ENCODE measurements around the gene SSR2. TPM values are rescaled to one million over a fixed set of nuclear protein-coding genes. Genes with fewer than 3 reads are reported as not detected.
A peak's percentile ranks its signal among the peaks of the same experiment; 100 is the strongest.

The SSR2 gene
- total RNA-seq: 100 to 1,000 TPM; 199 to 218 TPM
- 100 to 1,000 TPM; 345 to 396 (median 347) TPM for polyA plus RNA-seq
- 126 to 220 (median 177) reads per million in 6 experiments for total RNA-seq

DNA sequence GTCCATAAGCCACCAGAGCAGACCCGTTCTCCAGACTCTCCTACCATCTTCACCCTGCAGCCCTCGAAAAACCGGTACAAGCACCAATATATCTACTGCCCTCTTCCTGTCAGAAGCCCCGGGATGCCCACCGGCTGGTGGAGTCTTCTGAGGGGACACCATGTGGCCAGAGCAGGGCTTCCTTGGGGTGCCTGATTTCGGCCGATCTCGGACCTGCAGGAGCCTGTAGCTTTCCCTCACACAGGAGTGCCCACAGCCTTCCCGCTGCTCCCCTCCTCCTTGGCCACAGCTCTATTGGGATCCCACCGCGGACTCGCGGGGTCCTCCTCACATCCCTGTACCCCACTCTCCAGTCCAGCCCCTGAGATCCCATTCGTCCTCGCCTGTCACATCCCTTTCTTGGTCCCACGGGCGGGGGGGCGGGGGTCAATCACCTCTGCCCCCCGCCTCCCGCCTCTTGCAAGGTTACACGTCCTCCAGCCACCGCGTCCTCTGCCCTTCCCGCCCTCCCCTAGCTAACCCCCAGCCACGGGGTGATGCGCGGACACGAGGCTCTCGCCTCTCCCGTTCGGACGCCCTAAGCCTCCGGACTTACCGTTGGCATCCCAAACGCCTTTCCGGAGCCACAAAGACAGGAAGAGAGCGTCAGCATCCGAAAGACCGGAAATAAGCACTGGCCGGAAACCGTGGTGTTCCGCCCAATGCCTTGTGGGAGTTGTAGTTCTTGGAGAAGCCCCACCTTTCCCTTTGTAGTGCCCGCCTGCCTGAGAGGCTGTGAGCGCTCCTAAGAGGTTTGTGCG lies at the start of gene SSR2:
Gene SSR2, minus strand, starts transcription at position 659 of the 800 bp plus-strand sequence. CDS start 784 bp downstream, outside the sequence.
- Mint-ChIP-seq H3K4me3 (peak within 1 kb of the TSS; percentile 90 to 99 (median 98)), H3K9me3 (no peaks in the 10 kb centered on the region), H3K27me3 (peaks cover 0 to 5% (median 4%) of the 10 kb centered on the region in 5 donors), H3K27ac (peak within 1 kb of the TSS; percentile 87 to 98 (median 98)), H3K36me3 (peaks cover 0 to 46% (median 4%) of the 10 kb centered on the region in 3 donors), H3K4me1 (peaks cover 16 to 33% (median 24%) of the 10 kb centered on the region in 4 donors)
- POLR2A ChIA-PET: interaction anchor here (0.9 to 2.7 kb wide), 5 partner anchors 33 to 192 kb away, joined by 3 to 12 read pairs (median 4); partner anchors contain the start of genes ARHGEF2, LAMTOR2, PMF1 and UBQLN4
- DNase-seq (peak; percentile 65 to 92 (median 84)), ATAC-seq (peak; percentile 99 to 100)

DNA sequence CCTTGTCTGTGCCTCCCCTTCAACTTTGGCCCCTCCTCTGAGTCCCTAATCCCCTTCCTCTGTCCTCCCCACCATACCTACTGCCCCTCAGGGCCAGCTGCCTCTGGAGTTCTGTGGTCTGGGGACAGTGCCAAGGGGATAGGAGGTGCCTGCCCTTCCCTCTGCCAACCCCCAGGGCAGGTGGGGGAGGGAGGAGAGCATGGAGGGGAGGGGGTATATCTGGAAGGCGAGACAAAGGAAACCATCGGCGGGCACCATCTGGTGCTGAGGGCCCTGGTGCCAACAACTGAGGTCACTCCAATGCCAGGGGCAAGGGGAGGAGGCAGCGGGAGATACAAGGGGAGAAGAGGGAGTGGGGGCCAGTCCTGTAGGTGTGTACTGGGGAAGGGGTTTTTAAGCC lies 49.8 kb upstream of the SSR2 start:
- H3K36me3 Mint-ChIP-seq: no peaks in the 10 kb centered on the region
- H3K27me3 Mint-ChIP-seq: peaks cover 0 to 1% (median 0%) of the 10 kb centered on the region in 5 donors
- H3K4me3 Mint-ChIP-seq: no peak overlapping the region
- H3K27ac Mint-ChIP-seq: no peak overlapping the region
- no peaks in the 10 kb centered on the region for H3K9me3 Mint-ChIP-seq
- peaks cover 3 to 9% (median 6%) of the 10 kb centered on the region in 4 donors for H3K4me1 Mint-ChIP-seq
- ATAC-seq (no peak), DNase-seq (no peak)
- POLR2A ChIA-PET: no interaction called here

DNA sequence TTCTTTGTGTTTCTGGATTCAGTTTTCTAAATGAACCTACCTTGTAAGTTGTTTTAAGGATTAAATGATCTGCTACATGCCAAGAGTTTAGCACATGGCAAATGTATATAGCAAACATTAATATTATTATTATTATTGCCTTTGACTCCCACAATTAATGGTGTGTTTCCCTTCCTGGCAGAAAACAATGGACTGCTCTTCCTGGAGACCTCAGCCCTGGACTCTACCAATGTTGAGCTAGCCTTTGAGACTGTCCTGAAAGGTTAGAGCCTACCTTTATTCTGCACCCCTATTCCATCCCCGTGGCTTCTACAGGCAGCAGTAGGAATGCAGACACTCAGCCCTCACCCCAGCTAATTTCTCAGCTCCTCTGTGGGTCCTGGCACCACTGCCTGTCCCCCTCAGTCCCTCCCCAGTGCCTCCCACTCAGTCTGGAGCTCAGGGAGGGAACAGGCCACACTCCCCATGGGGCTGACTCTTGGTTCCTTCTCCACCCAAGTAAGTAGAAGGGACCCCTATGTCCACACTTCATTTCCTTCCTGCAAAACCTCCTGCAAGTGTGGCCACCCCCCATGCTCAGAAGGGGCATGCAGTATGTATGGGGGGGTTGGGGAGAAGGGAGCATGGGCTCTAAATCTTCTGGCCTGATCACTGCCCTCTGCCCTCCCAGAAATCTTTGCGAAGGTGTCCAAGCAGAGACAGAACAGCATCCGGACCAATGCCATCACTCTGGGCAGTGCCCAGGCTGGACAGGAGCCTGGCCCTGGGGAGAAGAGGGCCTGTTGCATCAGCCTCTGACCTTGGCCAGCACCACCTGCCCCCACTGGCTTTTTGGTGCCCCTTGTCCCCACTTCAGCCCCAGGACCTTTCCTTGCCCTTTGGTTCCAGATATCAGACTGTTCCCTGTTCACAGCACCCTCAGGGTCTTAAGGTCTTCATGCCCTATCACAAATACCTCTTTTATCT lies 49.0 kb upstream of the SSR2 start:
- Mint-ChIP-seq H3K36me3 (no peaks in the 10 kb centered on the region), H3K4me3 (no peak overlapping the region), H3K4me1 (peaks cover 3 to 9% (median 6%) of the 10 kb centered on the region in 4 donors), H3K9me3 (no peaks in the 10 kb centered on the region), H3K27me3 (peaks cover 0 to 1% (median 0%) of the 10 kb centered on the region in 5 donors), H3K27ac (peak overlapping the region in 2 of 10 donors; percentile 3 to 15)
- ATAC-seq (no peak), DNase-seq (no peak)
- POLR2A ChIA-PET: no interaction called here

DNA sequence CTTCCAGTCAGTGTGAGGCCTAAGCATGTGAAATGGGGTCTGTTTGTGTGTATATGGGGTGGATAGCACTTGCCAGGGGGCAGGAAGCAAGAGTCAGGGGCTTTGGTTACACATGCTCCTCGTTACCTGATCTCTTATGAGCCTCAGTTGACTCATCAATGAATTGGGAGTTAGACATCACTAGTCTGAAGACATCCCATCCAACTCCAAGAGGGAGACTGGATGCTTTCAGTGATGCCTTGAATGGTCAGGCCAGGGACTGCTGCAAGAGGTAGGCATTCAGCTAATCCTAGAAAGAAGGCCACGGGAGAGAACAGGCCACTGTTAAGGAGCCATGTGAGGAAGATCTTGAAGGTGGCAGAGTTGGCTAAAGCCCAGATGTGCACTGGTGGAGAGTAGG lies 46.5 kb upstream of the SSR2 start:
- Mint-ChIP-seq H3K36me3 (no peaks in the 10 kb centered on the region), H3K9me3 (no peaks in the 10 kb centered on the region), H3K27ac (peak overlapping the region in 1 of 10 donors; percentile 63), H3K4me3 (no peak overlapping the region), H3K27me3 (no peaks in the 10 kb centered on the region), H3K4me1 (peaks cover 3 to 9% (median 6%) of the 10 kb centered on the region in 4 donors)
- no peak for DNase-seq
- ATAC-seq: no peak
- POLR2A ChIA-PET: no interaction called here

DNA sequence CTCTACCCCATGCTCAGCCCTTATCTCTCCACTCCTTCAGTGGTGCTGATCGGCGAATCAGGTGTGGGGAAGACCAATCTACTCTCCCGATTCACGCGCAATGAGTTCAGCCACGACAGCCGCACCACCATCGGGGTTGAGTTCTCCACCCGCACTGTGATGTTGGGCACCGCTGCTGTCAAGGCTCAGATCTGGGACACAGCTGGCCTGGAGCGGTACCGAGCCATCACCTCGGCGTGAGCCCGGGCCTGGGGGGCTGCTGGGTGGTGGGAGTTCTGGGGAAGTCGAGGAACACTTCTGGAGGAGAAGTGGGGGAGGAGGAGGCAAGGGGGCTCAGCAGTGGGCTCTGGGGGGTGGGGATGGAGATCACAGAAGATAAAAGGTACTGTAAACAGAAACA lies 45.1 kb upstream of the SSR2 start:
- POLR2A ChIA-PET: no interaction called here

DNA sequence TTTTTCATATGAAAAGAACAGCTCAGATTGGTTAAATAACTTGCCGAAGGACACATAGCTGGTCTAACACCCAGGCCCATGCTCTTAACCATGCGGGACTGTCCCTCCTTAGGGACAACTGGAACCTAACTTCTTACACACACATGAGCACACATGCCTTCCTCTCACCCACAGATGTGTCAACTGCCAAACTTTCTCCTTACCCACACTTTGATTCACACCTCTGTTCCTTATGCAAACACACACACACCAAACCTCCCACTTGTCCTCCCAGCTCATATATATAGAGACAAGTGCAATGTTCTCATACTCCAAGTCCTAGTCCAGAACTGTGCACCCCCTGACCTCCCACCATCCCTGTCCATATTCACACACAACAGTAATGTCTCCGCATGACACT lies 44.5 kb upstream of the SSR2 start:
- Mint-ChIP-seq H3K27me3 (no peaks in the 10 kb centered on the region), H3K27ac (peak overlapping the region in 2 of 10 donors; percentile 19 to 50), H3K4me3 (no peak overlapping the region), H3K9me3 (no peaks in the 10 kb centered on the region), H3K36me3 (no peaks in the 10 kb centered on the region), H3K4me1 (peaks cover 3 to 9% (median 6%) of the 10 kb centered on the region in 4 donors)
- ATAC-seq (no peak), DNase-seq (no peak)
- POLR2A ChIA-PET: no interaction called here

More for the DNA sequence above, 45.1 kb upstream of the SSR2 start:
- Mint-ChIP-seq H3K36me3 (no peaks in the 10 kb centered on the region), H3K9me3 (no peaks in the 10 kb centered on the region), H3K4me1 (peaks cover 3 to 9% (median 6%) of the 10 kb centered on the region in 4 donors), H3K27me3 (no peaks in the 10 kb centered on the region), H3K27ac (peak overlapping the region in 1 of 10 donors; percentile 24), H3K4me3 (no peak overlapping the region)
- no peak for ATAC-seq
- no peak for DNase-seq

DNA sequence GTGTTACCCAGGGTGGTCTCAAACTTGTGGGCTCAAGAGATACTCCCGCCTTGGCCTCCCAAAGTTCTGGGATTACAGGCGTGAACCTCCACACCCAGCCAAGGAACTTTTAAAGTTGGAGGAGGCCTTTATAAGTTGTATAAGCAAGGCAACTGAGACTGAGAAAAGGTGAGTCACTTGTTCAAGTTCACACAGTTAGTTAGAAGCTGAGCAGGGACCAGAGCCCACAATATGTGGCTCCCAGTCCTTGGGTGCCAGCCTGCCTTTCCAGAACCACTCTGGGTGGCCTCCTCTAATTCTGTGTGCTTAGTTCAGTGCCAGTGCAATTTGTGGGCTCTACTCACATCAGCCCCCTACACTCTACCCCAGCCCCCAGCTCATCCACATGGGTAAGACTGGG lies 43.9 kb upstream of the SSR2 start:
- Mint-ChIP-seq H3K4me3 (no peak overlapping the region), H3K4me1 (peaks cover 3 to 9% (median 6%) of the 10 kb centered on the region in 4 donors), H3K27me3 (no peaks in the 10 kb centered on the region), H3K36me3 (no peaks in the 10 kb centered on the region), H3K9me3 (no peaks in the 10 kb centered on the region), H3K27ac (peak overlapping the region in 1 of 10 donors; percentile 32)
- DNase-seq (no peak), ATAC-seq (no peak)
- POLR2A ChIA-PET: no interaction called here

DNA sequence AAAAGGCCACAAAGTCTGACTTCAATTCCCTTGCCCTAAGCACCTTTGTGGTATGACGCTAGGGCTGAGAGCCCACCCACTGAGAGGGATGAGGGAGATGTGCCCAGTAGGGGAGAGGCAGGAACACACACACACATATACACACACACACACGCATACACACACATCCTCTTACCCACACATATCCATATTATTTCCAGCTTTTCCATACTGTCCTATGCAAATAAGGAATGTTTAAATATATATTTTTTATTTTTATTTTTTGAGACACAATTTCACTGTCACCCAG lies 43.2 kb upstream of the SSR2 start:
- Mint-ChIP-seq H3K4me1 (peaks cover 3 to 9% (median 6%) of the 10 kb centered on the region in 4 donors), H3K4me3 (no peak overlapping the region), H3K27ac (peak overlapping the region in 1 of 10 donors; percentile 60), H3K9me3 (no peaks in the 10 kb centered on the region), H3K27me3 (no peaks in the 10 kb centered on the region), H3K36me3 (no peaks in the 10 kb centered on the region)
- ATAC-seq: no peak
- no peak for DNase-seq
- POLR2A ChIA-PET: interaction anchor here (0.7 kb wide), 1 partner anchor 237 kb away, joined by 5 read pairs; no protein-coding TSS in a partner anchor

DNA sequence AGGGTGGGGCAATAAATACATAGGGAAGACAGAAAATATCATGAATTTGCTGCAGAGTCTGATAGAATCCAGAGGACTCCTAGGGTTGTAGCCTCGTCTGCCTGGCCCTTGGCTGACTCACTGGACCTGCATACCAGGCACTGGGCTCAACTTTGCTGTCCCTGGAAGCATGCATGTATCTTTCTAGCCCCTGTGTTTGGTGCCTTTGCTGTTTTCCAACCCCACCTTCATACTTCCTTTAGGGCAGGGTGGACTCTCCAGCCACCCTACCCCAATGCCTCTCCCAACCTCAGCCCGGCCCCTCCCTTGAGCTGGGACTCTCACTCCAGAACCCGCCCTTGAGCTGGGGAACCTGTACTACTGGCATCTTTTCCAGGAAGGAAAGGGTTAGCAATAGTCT lies 41.4 kb upstream of the SSR2 start:
- H3K4me3 Mint-ChIP-seq: no peak overlapping the region
- POLR2A ChIA-PET: interaction anchor here (0.7 kb wide), 1 partner anchor 348 kb away, joined by 4 read pairs; no protein-coding TSS in a partner anchor
- no peak overlapping the region for H3K27ac Mint-ChIP-seq
- H3K9me3 Mint-ChIP-seq: no peaks in the 10 kb centered on the region
- H3K36me3 Mint-ChIP-seq: peaks cover 0 to 8% (median 0%) of the 10 kb centered on the region in 3 donors
- H3K4me1 Mint-ChIP-seq: peaks cover 3 to 10% (median 6%) of the 10 kb centered on the region in 4 donors
- DNase-seq: no peak
- no peaks in the 10 kb centered on the region for H3K27me3 Mint-ChIP-seq
- ATAC-seq: no peak

DNA sequence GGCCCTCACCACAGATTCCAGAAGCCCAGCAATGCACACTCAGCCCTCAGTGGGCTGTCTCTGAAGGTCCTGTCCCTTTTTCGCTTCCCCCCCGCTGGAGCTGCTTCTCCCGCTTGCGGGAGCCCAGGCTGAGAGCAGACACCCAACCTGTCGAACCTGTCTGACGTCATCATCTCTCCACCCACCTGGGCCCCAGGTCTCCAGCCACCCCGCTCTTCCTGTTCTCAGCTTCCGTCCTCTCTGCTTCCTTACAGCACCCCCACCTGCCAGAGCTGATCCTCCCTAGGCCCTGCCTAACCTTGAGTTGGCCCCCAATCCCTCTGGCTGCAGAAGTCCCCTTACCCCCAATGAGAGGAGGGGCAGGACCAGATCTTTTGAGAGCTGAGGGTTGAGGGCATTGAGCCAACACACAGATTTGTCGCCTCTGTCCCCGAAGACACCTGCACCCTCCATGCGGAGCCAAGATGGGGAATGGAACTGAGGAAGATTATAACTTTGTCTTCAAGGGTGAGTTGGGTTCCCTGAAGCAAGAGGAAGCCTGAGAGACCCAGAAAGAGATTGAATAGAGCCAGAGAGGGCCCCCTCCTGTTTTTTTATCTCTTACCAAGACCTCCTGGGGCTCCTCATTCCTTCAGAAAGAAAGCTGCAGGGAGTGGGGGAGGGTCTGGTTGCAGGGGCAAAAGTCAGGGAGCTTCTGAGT lies 40.3 kb upstream of the SSR2 start, which contains the start of gene RAB25:
Gene RAB25, plus strand, starts transcription at position 224 of the 700 bp plus-strand sequence. Its CDS starts 241 bp downstream, at position 465.
- Mint-ChIP-seq H3K9me3 (no peaks in the 10 kb centered on the region), H3K4me3 (peak within 1 kb of the TSS in 2 of 10 donors; percentile 16 to 39), H3K27me3 (no peaks in the 10 kb centered on the region), H3K36me3 (peaks cover 0 to 13% (median 0%) of the 10 kb centered on the region in 3 donors), H3K27ac (peak within 1 kb of the TSS in 3 of 10 donors; percentile 21 to 70 (median 42)), H3K4me1 (peaks cover 0 to 9% (median 4%) of the 10 kb centered on the region in 4 donors)
- POLR2A ChIA-PET: interaction anchor here (0.6 kb wide), 1 partner anchor 52 kb away, joined by 4 read pairs; no protein-coding TSS in a partner anchor
- ATAC-seq (peak; percentile 23 to 39), DNase-seq (no peak)

DNA sequence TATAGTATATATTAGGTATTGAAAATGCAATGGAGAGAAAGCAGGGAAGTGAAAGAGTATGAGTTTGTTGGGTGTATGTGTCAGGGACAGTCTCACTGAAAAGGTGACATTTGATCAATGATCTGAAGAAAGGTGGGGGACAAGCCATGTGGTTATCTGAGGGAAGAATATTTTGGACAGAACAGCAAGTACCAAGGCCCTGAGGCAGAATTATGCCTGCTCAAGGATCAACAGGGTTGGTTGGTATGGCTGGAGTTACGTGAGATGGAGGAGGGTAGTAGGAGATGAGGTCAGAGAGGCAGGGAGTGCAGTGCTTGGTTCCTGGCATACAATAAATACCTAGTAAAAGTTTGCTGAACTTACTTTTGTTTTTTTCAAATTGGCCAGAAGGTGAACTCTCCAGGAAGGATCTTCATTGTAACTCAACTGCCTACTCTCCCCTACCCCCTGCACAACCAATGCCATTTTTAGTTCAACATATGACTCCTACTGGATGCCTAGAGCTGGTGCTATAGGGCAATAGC lies 35.6 kb upstream of the SSR2 start:
- POLR2A ChIA-PET: no interaction called here

More for the DNA sequence above, 35.6 kb upstream of the SSR2 start:
- Mint-ChIP-seq H3K27me3 (no peaks in the 10 kb centered on the region), H3K9me3 (no peaks in the 10 kb centered on the region), H3K27ac (peak overlapping the region in 3 of 10 donors; percentile 46 to 82 (median 75)), H3K4me1 (peaks cover 18 to 37% (median 35%) of the 10 kb centered on the region in 4 donors), H3K36me3 (peaks cover 0 to 13% (median 0%) of the 10 kb centered on the region in 3 donors), H3K4me3 (peak overlapping the region in 5 of 10 donors; percentile 11 to 96 (median 22))
- DNase-seq (no peak), ATAC-seq (no peak)
